GM23248 (cell line): ENCODE results near the gene CACNB3. TPM values are rescaled to one million over a fixed set of nuclear protein-coding genes. Genes with fewer than 3 reads are reported as not detected.
"Not testable (repeated sequence)": the region's sequence is repeated elsewhere in the genome, so short reads cannot be mapped to it uniquely, and the experiment has no call there.

Experiments used
- DNase-seq: peaks from one replicate; pipeline ENCODE4 v3.0.0-alpha.2; 2015
- H2AFZ ChIP-seq: fragments of 200-600 bp; sonication (generic); 2 replicates; pipeline ENCODE4 v1.6.1; 2016; ENCODE audit warnings: antibody characterized with exemption
- H3F3A ChIP-seq: fragments of 200-600 bp; sonication (generic); 2 replicates; pipeline ENCODE4 v1.6.1; 2016; ENCODE audit warnings: mild to moderate bottlenecking, antibody characterized with exemption, mixed run types; ENCODE audit not compliant: insufficient read depth
- H3K27ac ChIP-seq: fragments of 200-600 bp; sonication (generic); 2 replicates; pipeline ENCODE4 v1.5.1; 2016; ENCODE audit warnings: mild to moderate bottlenecking
- H3K27me3 ChIP-seq: fragments of 200-600 bp; sonication (generic); replicated peaks from 2 replicates; pipeline ENCODE4 v1.6.1; 2016; ENCODE audit warnings: mild to moderate bottlenecking; ENCODE audit not compliant: insufficient read depth
- H3K36me3 ChIP-seq: fragments of 200-600 bp; sonication (generic); 2 replicates; pipeline ENCODE4 v1.6.1; 2016; ENCODE audit warnings: low read depth, mild to moderate bottlenecking
- H3K4me1 ChIP-seq: fragments of 200-600 bp; sonication (generic); 2 replicates; pipeline ENCODE4 v1.6.1; 2016; ENCODE audit warnings: mild to moderate bottlenecking; ENCODE audit not compliant: insufficient read depth
- H3K4me2 ChIP-seq: fragments of 200-600 bp; sonication (generic); one replicate; pipeline ENCODE4 v1.6.1; 2016; ENCODE audit warnings: mild to moderate bottlenecking; ENCODE audit not compliant: unreplicated experiment
- H3K4me3 ChIP-seq: fragments of 200-600 bp; sonication (generic); 2 replicates; pipeline ENCODE4 v1.5.1; 2016; ENCODE audit warnings: mild to moderate bottlenecking
- H3K79me2 ChIP-seq: fragments of 200-600 bp; sonication (generic); 2 replicates; pipeline ENCODE4 v1.6.1; 2016; ENCODE audit warnings: mild to moderate bottlenecking; ENCODE audit not compliant: insufficient read depth
- H3K9ac ChIP-seq: fragments of 200-600 bp; sonication (generic); 2 replicates; pipeline ENCODE4 v1.6.1; 2016; ENCODE audit warnings: mild to moderate bottlenecking
- H3K9me2 ChIP-seq: fragments of 200-600 bp; sonication (generic); 2 replicates; pipeline ENCODE4 v1.6.1; 2016; ENCODE audit warnings: mixed run types, mild to moderate bottlenecking, moderate library complexity; ENCODE audit not compliant: insufficient read depth
- H3K9me3 ChIP-seq: fragments of 200-600 bp; sonication (generic); one replicate; pipeline ENCODE4 v1.6.1; 2017; ENCODE audit warnings: low read depth
- H4K20me1 ChIP-seq: fragments of 200-600 bp; sonication (generic); 2 replicates; pipeline ENCODE4 v1.6.0; 2016; ENCODE audit not compliant: insufficient read depth
- EZH2 ChIP-seq: fragments of 200-600 bp; sonication (generic); IDR thresholded peaks from 2 replicates; pipeline ENCODE4 v1.6.1; 2018; ENCODE audit warnings: antibody characterized with exemption, mild to moderate bottlenecking; ENCODE audit not compliant: insufficient read depth, poor library complexity, severe bottlenecking
- EZH2phosphoT487 ChIP-seq: fragments of 200-600 bp; sonication (generic); IDR thresholded peaks from 2 replicates; pipeline ENCODE4 v1.6.1; 2018; ENCODE audit warnings: antibody characterized with exemption, moderate library complexity, mild to moderate bottlenecking, low read depth; ENCODE audit not compliant: insufficient read depth
- WGBS, 2 experiments: methylation state at CpG; one replicate each; pipeline ENCODE4 v1.1.6; 2015 to 2017; ENCODE audit warnings: low lambda C conversion rate in 2 of 2, low coverage in 1 of 2; ENCODE audit errors: missing lambda C conversion rate in 2 of 2; 5-methylcytosine and 5-hydroxymethylcytosine counted together
- in situ Hi-C: fragments of 300-500 bp; cut with MboI; formaldehyde crosslinking; loops from 2 replicates; pipeline ENCODE4 v1.15.0; 2020
- polyA plus RNA-seq: library from polyadenylated mRNA; unstranded; fragments of >200 nt; fragmentation: Nextera tagmentation; extraction: Ambion mirVana; gene quantifications from 2 replicates; pipeline ENCODE4 v1.2.1, GENCODE V29; 2016
- total RNA-seq: library from RNA; depleted of rRNA; stranded (reverse); fragments of >200 nt; shearing (Covaris generic); gene quantifications from 2 replicates; pipeline ENCODE4 v1.2.3, GENCODE V29; 2014

The CACNB3 gene
- total and polyA plus RNA-seq, 2 experiments from 2014 or later: 22.6 to 26.8 TPM

- Histone ChIP-seq H3K9me2 (no peaks in the 10 kb centered on the region), H3K79me2 (no peaks in the 10 kb centered on the region), H3F3A (no peaks in the 10 kb centered on the region), H3K27me3 (no peaks in the 10 kb centered on the region), H3K4me2 (no peak overlapping the region), H3K27ac (no peak overlapping the region), H2AFZ (no peak overlapping the region), H3K9me3 (no peaks in the 10 kb centered on the region), H3K4me1 (no peaks in the 10 kb centered on the region), H4K20me1 (no peaks in the 10 kb centered on the region), H3K4me3 (no peak overlapping the region), H3K36me3 (peaks cover 32% of the 10 kb centered on the region; the same call in 1 of the 2 replicates), H3K9ac (no peak overlapping the region)
- in situ Hi-C loops: no loop called here
- DNase-seq: no peak
- 79 to 80% methylated on average over 12 of the region's 12 CpGs for WGBS, 2 experiments
- no peak for TF ChIP-seq EZH2phosphoT487
- TF ChIP-seq EZH2: no peak
Measured at GRCh38 chr12:48832321-48833060, 14.2 kb downstream of the CACNB3 start.

GRCh38 chr12:48838048-48838447, 19.8 kb downstream of the CACNB3 start:
- Histone ChIP-seq H3K9me2 (no peaks in the 10 kb centered on the region), H3K4me3 (no peak overlapping the region), H3K79me2 (no peaks in the 10 kb centered on the region), H3K4me1 (no peaks in the 10 kb centered on the region), H2AFZ (no peak overlapping the region), H4K20me1 (no peaks in the 10 kb centered on the region), H3K27ac (no peak overlapping the region), H3K27me3 (no peaks in the 10 kb centered on the region), H3K36me3 (peaks cover 48% of the 10 kb centered on the region), H3K9me3 (no peaks in the 10 kb centered on the region), H3F3A (no peaks in the 10 kb centered on the region), H3K4me2 (no peak overlapping the region), H3K9ac (no peak overlapping the region)
- in situ Hi-C loops: no loop called here
- no peak for DNase-seq
- 72 to 74% methylated on average over 4 of the region's 4 CpGs for WGBS, 2 experiments
- TF ChIP-seq EZH2phosphoT487 (no peak), EZH2 (no peak)

- H3K9me2 ChIP-seq, H3K4me2 ChIP-seq, H3K4me1 ChIP-seq, H3F3A ChIP-seq, H3K9me3 ChIP-seq, H3K4me3 ChIP-seq, DNase-seq, H4K20me1 ChIP-seq, H3K27me3 ChIP-seq, in situ Hi-C loops, H2AFZ ChIP-seq, H3K9ac ChIP-seq, H3K27ac ChIP-seq: not testable (repeated sequence)
- WGBS, 2 experiments: 86% methylated on average over 25 of the region's 29 CpGs; no CpG with 5 or more reads in 1 of the 2 experiments
- Histone ChIP-seq H3K36me3 (peaks cover 42% of the 10 kb centered on the region), H3K79me2 (peaks cover 28% of the 10 kb centered on the region)
Measured at GRCh38 chr12:48842021-48842420, 23.7 kb downstream of the CACNB3 start.

- Histone ChIP-seq H3K4me3 (peak within 1 kb of the TSS; percentile 90), H3K79me2 (peaks cover 49% of the 10 kb centered on the region), H2AFZ (peak within 1 kb of the TSS; percentile 94), H3K4me1 (peaks cover 12% of the 10 kb centered on the region), H3K27ac (peak within 1 kb of the TSS; percentile 47), H3K4me2 (peak within 1 kb of the TSS; percentile 99), H3K9me2 (no peaks in the 10 kb centered on the region), H3K36me3 (no peaks in the 10 kb centered on the region), H3K9me3 (no peaks in the 10 kb centered on the region), H3F3A (no peaks in the 10 kb centered on the region), H4K20me1 (no peaks in the 10 kb centered on the region), H3K27me3 (no peaks in the 10 kb centered on the region), H3K9ac (peak within 1 kb of the TSS; percentile 94)
- in situ Hi-C loops: no loop called here
- DNase-seq: peak; percentile 99
- 0 to 1% methylated on average over 49 to 53 of the region's 53 CpGs for WGBS, 2 experiments
- TF ChIP-seq EZH2phosphoT487 (no peak), EZH2 (no peak)
Measured at GRCh38 chr12:48851883-48852733, 33.8 kb downstream of the CACNB3 start, which contains the start of gene DDX23. TSS of gene DDX23 (minus strand) at chr12:48852163. CDS start at chr12:48845782, 6,381 bp downstream.
